Keratinocyte (primary cell): ENCODE data around the gene TRO. TPM values are rescaled to one million over a fixed set of nuclear protein-coding genes. Genes with fewer than 3 reads are reported as not detected.

Experiments
- DNase-seq: peaks from one replicate; pipeline ENCODE4 v3.0.0-alpha.2; 2011; ENCODE audit warnings: low read depth, missing footprints, low spot score
- FAIRE-seq: peaks from 2 replicates; lab custom pipeline; 2011; peaks lifted over from hg19 to GRCh38; lab: Jason Lieb, UNC
- H2AFZ ChIP-seq: 2 replicates; pipeline ENCODE4 v1.6.0; 2012; ENCODE audit warnings: low read length, control low read depth, inconsistent platforms; ENCODE audit not compliant: control insufficient read depth
- H3K27ac ChIP-seq: 2 replicates; pipeline ENCODE4 v1.5.1; 2011; ENCODE audit warnings: low read length; ENCODE audit not compliant: control insufficient read depth, insufficient read depth
- H3K27me3 ChIP-seq: 3 replicates; pipeline ENCODE4 v1.6.0; 2011; ENCODE audit warnings: low read length; ENCODE audit not compliant: control insufficient read depth, insufficient read depth; ENCODE audit errors: extremely low read depth
- H3K36me3 ChIP-seq, 2 experiments: 2 replicates in 1 of 2; 3 replicates in 1 of 2; pipeline ENCODE4 v1.5.1; 2011; ENCODE audit warnings: low read length in 2 of 2, mild to moderate bottlenecking in 1 of 2; ENCODE audit not compliant: control insufficient read depth in 2 of 2, insufficient read depth in 2 of 2; ENCODE audit errors: extremely low read depth in 1 of 2
- H3K4me1 ChIP-seq: 3 replicates; pipeline ENCODE4 v1.5.1; 2011; ENCODE audit warnings: low read length; ENCODE audit not compliant: control insufficient read depth, insufficient read depth; ENCODE audit errors: extremely low read depth
- H3K4me2 ChIP-seq: 3 replicates; pipeline ENCODE4 v1.6.0; 2011; ENCODE audit warnings: low read depth, low read length; ENCODE audit not compliant: control insufficient read depth, insufficient read depth; ENCODE audit errors: extremely low read depth
- H3K4me3 ChIP-seq, 3 experiments: fragments of 200-600 bp in 1 of 3; sonication (generic) in 1 of 3; 2 replicates in 2 of 3; 3 replicates in 1 of 3; pipeline ENCODE4 v1.5.1; 2011 to 2016; ENCODE audit warnings: low read length in 3 of 3, mild to moderate bottlenecking in 3 of 3, control low read depth in 2 of 3, inconsistent platforms in 1 of 3, low read depth in 1 of 3, mixed read lengths in 1 of 3, mixed run types in 1 of 3, moderate library complexity in 1 of 3; ENCODE audit not compliant: control insufficient read depth in 2 of 3, insufficient read depth in 2 of 3; ENCODE audit errors: extremely low read depth in 1 of 3
- H3K79me2 ChIP-seq: 2 replicates; pipeline ENCODE4 v1.6.0; 2012; ENCODE audit warnings: low read length; ENCODE audit not compliant: control insufficient read depth, insufficient read depth
- H3K9ac ChIP-seq: 3 replicates; pipeline ENCODE4 v1.6.0; 2011; ENCODE audit warnings: low read length; ENCODE audit not compliant: control insufficient read depth, insufficient read depth; ENCODE audit errors: extremely low read depth
- H3K9me1 ChIP-seq: 3 replicates; pipeline ENCODE4 v1.6.0; 2011; ENCODE audit warnings: low read length; ENCODE audit not compliant: control insufficient read depth, insufficient read depth; ENCODE audit errors: extremely low read depth
- H3K9me3 ChIP-seq: 2 replicates; pipeline ENCODE4 v1.5.1; 2012; ENCODE audit warnings: low read depth, low read length; ENCODE audit not compliant: control insufficient read depth
- H4K20me1 ChIP-seq: 3 replicates; pipeline ENCODE4 v1.6.0; 2011; ENCODE audit warnings: low read length; ENCODE audit not compliant: control insufficient read depth, insufficient read depth; ENCODE audit errors: extremely low read depth
- CTCF ChIP-seq, 3 experiments: IDR thresholded peaks in 1 of 3; conservative IDR thresholded peaks in 1 of 3; optimal IDR thresholded peaks in 1 of 3; 2 replicates in 2 of 3; 3 replicates in 1 of 3; pipeline versions ENCODE3 to v1.5.1; 2011; ENCODE audit warnings: low read length in 3 of 3, mild to moderate bottlenecking in 3 of 3, moderate library complexity in 2 of 3, control low read depth in 1 of 3, inconsistent platforms in 1 of 3; ENCODE audit not compliant: insufficient read depth in 2 of 3; ENCODE audit errors: extremely low read depth in 1 of 3
- EZH2 ChIP-seq: IDR thresholded peaks from one replicate; pipeline ENCODE4 v1.6.1; 2012; ENCODE audit warnings: inconsistent platforms, mild to moderate bottlenecking, low read length, moderate library complexity
- dilution Hi-C: fragments of 300-500 bp; cut with MboI; formaldehyde crosslinking; loops from one replicate; pipeline ENCODE4 v1.7.0; 2020; ENCODE audit warnings: low sequenced_read_pairs; ENCODE audit not compliant: extremely low pct_ligation_motif_present
- polyA plus RNA-seq, 5 experiments: library from polyadenylated mRNA; depleted of rRNA in 3 of 5; stranded (reverse) in 3 of 5; stranded (forward) in 1 of 5; unstranded in 1 of 5; fragments of >200 nt; gene quantifications; 1 replicate in 1 of 5; 2 replicates in 3 of 5; 3 replicates in 1 of 5; pipeline versions ENCODE4 v1.2.1 to v1.2.3, GENCODE V29; 2011 to 2012; ENCODE audit warnings: missing spikeins in 2 of 5, low read depth in 1 of 5, low replicate concordance in 1 of 5

The TRO gene
- polyA plus RNA-seq, 1 donor (not counting 4 experiments of a cell fraction or from before 2014, with no cell fraction given) = 0.79 TPM

DNA sequence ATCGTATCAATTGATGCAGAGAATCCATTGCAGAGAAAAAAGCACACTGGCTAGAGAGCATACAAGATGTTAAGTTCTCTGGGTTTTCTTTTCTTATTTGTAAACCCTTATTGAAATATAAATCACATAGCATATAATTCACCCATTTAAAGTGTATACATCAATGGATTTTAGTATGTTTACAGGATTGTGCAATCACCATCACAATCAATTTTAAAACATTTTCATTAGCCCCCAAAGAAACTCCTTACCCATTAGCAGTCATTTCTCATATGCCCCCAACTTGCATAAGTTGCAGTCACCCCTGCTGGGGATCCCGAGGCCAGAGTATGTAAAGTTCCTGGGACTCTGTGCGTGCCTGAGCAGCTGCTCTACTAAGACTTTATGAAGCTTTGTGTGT lies 34.9 kb upstream of the TRO start:
- no peaks in the 10 kb centered on the region for H3K27me3 ChIP-seq
- no peak for FAIRE-seq
- no peaks in the 10 kb centered on the region for H3K4me1 ChIP-seq
- dilution Hi-C loops = no loop called here
- no peak for DNase-seq
- no peaks in the 10 kb centered on the region for H3K79me2 ChIP-seq
- H4K20me1 ChIP-seq = no peaks in the 10 kb centered on the region
- H3K9me3 ChIP-seq = no peaks in the 10 kb centered on the region
- no peaks in the 10 kb centered on the region for H3K36me3 ChIP-seq
- no peak overlapping the region for H3K27ac ChIP-seq
- H3K4me3 ChIP-seq = no peak overlapping the region
- no peak overlapping the region for H2AFZ ChIP-seq
- H3K9me1 ChIP-seq = no peaks in the 10 kb centered on the region
- TF ChIP-seq CTCF (optimal IDR thresholded peaks at IDR 0.05 in 1 of 3, IDR thresholded peaks at IDR 0.05 in 1 of 3, conservative IDR thresholded peaks at IDR 0.05 in 1 of 3; ENCODE audit: extremely low read depth in 1 of 3, insufficient read depth in 2 of 3, low read length in 3 of 3) (no peak), EZH2 (no peak)
- H3K9ac ChIP-seq = no peak overlapping the region
- no peak overlapping the region for H3K4me2 ChIP-seq

- H4K20me1 ChIP-seq = no peaks in the 10 kb centered on the region
- peak; percentile 38 to 46 (median 46) for TF ChIP-seq CTCF (optimal IDR thresholded peaks at IDR 0.05 in 1 of 3, IDR thresholded peaks at IDR 0.05 in 1 of 3, conservative IDR thresholded peaks at IDR 0.05 in 1 of 3; ENCODE audit: extremely low read depth in 1 of 3, insufficient read depth in 2 of 3, low read length in 3 of 3)
- TF ChIP-seq EZH2 = no peak
- no peak overlapping the region for H2AFZ ChIP-seq
- H3K36me3 ChIP-seq = no peaks in the 10 kb centered on the region
- dilution Hi-C loops = no loop called here
- no peaks in the 10 kb centered on the region for H3K4me1 ChIP-seq
- H3K4me2 ChIP-seq = no peak overlapping the region
- no peaks in the 10 kb centered on the region for H3K27me3 ChIP-seq
- H3K79me2 ChIP-seq = no peaks in the 10 kb centered on the region
- no peaks in the 10 kb centered on the region for H3K9me3 ChIP-seq
- H3K4me3 ChIP-seq = no peak overlapping the region
- FAIRE-seq (no peak), DNase-seq (no peak)
- no peaks in the 10 kb centered on the region for H3K9me1 ChIP-seq
- no peak overlapping the region for H3K27ac ChIP-seq
- no peak overlapping the region for H3K9ac ChIP-seq
These were observed 29.1 kb upstream of the TRO start for GRCh38 chrX:54891573-54891972.
